Motor neuron (in vitro differentiated cells): ENCODE results near the gene PRKAR2A. TPM values are rescaled to one million over a fixed set of nuclear protein-coding genes. Genes with fewer than 3 reads are reported as not detected.

Experiments used
- ATAC-seq, 8 experiments: fragments of 200-7000 bp; cut with Tn5 transposase; replicated peaks in 6 of 8; 2 replicates each; pipeline ENCODE4 v1.8.0; 2021; ENCODE audit warnings: mild to moderate bottlenecking in 8 of 8, moderate library complexity in 8 of 8
- H3K27ac ChIP-seq, 2 donors: fragments of 250-450 bp; sonication (Bioruptor Pico); 2 replicates each; pipeline ENCODE4 v1.9.0; 2021; ENCODE audit warnings: antibody characterized with exemption in 2 of 2, mild to moderate bottlenecking in 2 of 2, moderate library complexity in 1 of 2
- H3K4me1 ChIP-seq, 2 donors: fragments of 250-450 bp; sonication (Bioruptor Pico); replicated peaks in 1 of 2; 2 replicates each; pipeline ENCODE4 v1.6.1; 2021; ENCODE audit warnings: antibody characterized with exemption in 2 of 2, mild to moderate bottlenecking in 2 of 2, moderate library complexity in 1 of 2
- H3K4me3 ChIP-seq, 5 donors: fragments of 250-450 bp; sonication (Bioruptor Pico); 2 replicates each; pipeline ENCODE4 v1.9.0; 2021; ENCODE audit warnings: antibody characterized with exemption in 5 of 5, mild to moderate bottlenecking in 5 of 5, moderate library complexity in 4 of 5
- WGBS, 10 experiments: fragments of 450-650 bp; shearing (Covaris generic); methylation state at CpG; one replicate each; pipeline ENCODE4 v1.0.0; 2022; 5-methylcytosine and 5-hydroxymethylcytosine counted together
- in situ Hi-C, 9 experiments: fragments of 400-800 bp; cut with MboI; loops; one replicate each; pipeline ENCODE4 v1.15.0; 2021; ENCODE audit warnings: low sequenced_read_pairs in 9 of 9, low pct_unique_long_range_greater_than_20kb in 2 of 9; ENCODE audit not compliant: unreplicated experiment in 9 of 9
- total RNA-seq, 8 experiments: library from RNA; unstranded; fragments of 300-600 nt; gene quantifications; 2 replicates each; pipeline versions ENCODE4 v1.2.3 to v1.2.4, GENCODE V29; 2022

PRKAR2A gene
- total RNA-seq, 8 experiments from 2014 or later: 20.2 to 51.9 (median 41.5) TPM

DNA sequence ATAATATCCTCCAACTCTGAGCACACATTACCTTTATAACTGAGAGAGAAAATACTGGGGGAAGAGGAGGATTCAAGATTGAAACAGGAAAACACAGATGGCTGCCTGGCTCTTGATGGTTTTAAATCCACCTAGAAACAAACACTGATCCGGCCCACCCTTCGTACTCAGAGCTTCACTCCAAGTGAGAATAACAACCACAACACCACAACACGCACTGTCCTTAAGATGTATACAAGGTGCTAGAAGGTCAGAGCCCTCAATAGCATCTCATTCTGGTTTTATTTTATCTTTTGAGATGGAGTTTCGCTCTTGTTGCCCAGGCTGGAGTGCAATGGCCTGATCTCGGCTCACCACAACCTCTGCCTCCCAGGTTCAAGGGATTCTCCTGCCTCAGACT lies 140.5 kb downstream of the PRKAR2A start:
- no peak for ATAC-seq
- WGBS, 10 experiments: 87 to 100% (median 97%) methylated on average over 1 to 5 of the region's 5 CpGs; no CpG with 5 or more reads in 3 of the 10 experiments
- in situ Hi-C loops: no loop called here
- no peak overlapping the region for H3K4me3 ChIP-seq
- no peak overlapping the region for H3K27ac ChIP-seq
- no peaks in the 10 kb centered on the region for H3K4me1 ChIP-seq

DNA sequence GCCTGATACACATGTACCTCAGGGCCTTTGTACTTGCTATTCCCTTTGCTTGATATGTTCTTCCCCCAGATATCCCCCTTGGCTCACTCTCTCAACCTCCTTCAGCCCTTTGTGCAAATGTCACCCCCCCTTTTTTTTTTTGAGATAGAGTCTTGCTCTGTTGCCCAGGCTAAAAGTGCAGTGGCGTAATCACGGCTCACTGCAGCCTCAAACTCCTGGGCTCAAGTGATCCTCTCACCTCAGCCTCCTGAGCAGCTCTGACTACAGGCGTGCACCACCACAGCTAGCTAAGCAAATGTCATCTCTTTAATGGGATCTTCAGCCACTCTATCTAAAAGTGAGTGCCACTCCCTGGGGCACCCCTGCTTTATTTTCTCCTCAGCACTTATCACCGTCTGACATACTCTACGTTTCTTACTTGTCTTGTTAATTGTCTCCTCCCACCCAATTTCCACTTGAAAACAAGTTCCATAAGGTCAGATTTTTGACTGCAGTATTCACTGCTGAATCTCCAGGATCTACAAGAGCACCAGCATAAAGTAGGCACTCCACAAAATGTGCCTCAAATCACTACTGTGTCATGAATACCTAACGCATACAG lies 145.3 kb downstream of the PRKAR2A start:
- ATAC-seq: peak in 2 of 8 experiments; percentile 16 to 42

GRCh38 chr3:48700731-48701405 lies 146.8 kb downstream of the PRKAR2A start:
- 59 to 100% (median 97%) methylated on average over 3 to 8 of the region's 11 CpGs; no CpG with 5 or more reads in 4 of the 10 experiments for WGBS, 10 experiments
- Histone ChIP-seq H3K27ac (no peak overlapping the region), H3K4me3 (no peak overlapping the region), H3K4me1 (peaks cover 0 to 3% of the 10 kb centered on the region in 2 donors)
- peak in 4 of 8 experiments; percentile 17 to 83 (median 58) for ATAC-seq
- in situ Hi-C loops: no loop called here

More for the DNA sequence above, 145.3 kb downstream of the PRKAR2A start:
- Histone ChIP-seq H3K27ac (no peak overlapping the region), H3K4me3 (no peak overlapping the region), H3K4me1 (peaks cover 0 to 2% of the 10 kb centered on the region in 2 donors)
- 70 to 100% (median 78%) methylated on average over 1 to 4 of the region's 6 CpGs; no CpG with 5 or more reads in 1 of the 10 experiments for WGBS, 10 experiments
- in situ Hi-C loops: no loop called here

DNA sequence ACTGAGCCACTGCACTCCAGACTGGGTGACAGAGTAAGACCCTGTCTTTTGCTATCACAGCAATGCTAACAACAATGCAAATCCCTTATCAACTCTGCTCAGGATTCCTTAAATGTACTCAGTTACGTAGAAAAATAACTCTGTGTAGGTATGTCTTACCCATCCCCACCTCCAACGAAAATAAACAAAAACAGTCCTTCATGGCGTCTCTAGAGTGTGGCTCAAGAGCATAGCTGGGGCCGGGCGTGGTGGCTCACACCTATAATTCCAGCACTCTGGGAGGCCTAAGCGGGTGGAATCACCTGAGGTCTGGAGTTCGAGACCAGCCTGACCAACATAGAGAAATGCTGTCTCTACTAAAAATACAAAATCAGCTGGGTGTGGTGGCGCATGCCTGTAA lies 148.8 kb downstream of the PRKAR2A start:
- WGBS, 10 experiments: 86 to 100% (median 100%) methylated on average over 1 to 7 of the region's 8 CpGs; no CpG with 5 or more reads in 2 of the 10 experiments
- Histone ChIP-seq H3K4me3 (no peak overlapping the region), H3K4me1 (peaks cover 14 to 18% of the 10 kb centered on the region in 2 donors), H3K27ac (no peak overlapping the region)
- in situ Hi-C loops: no loop called here
- no peak for ATAC-seq

DNA sequence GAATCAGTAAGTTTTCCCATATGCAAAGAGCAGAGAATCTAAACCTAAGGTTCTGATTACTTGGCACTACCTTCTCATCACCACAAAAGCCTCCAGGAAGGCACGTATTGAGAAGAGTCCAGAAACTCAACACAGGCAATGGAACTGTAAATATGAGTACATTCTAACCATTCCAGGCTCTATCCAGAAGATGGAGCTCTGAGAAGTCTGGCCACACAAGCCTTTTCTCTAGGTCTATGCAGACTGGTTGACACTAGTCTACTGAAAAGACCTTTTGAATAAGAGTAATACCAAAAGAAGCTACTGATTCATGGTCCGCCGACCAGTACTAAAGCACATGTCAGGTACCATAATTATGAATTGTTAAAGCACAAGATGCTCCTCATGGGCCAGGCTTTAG lies 149.7 kb downstream of the PRKAR2A start:
- no peak overlapping the region for H3K27ac ChIP-seq
- in situ Hi-C loops: no loop called here
- H3K4me3 ChIP-seq: no peak overlapping the region
- WGBS, 10 experiments: 80 to 100% (median 91%) methylated on average over 1 to 3 of the region's 3 CpGs; no CpG with 5 or more reads in 4 of the 10 experiments
- no peak for ATAC-seq
- H3K4me1 ChIP-seq: peaks cover 14 to 18% of the 10 kb centered on the region in 2 donors

DNA sequence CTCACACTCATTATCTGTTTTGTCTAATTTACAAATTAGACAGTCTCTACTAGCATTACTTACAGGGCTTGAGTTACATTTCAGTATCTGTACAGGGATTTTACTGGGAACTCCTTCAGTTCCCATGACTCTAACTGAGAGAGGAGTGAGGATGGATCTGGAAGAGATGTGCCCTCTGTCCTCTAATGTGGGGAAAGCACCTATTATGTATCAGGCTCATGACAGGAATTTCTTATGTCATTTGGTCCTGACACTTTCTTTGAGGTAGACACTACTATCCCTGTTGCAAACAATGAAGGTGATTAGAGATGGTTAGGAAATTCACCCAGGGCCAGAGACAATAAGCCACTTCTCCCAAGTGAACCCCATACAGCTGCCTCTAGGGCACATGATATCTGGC lies 151.1 kb downstream of the PRKAR2A start:
- Histone ChIP-seq H3K4me1 (peaks cover 14 to 18% of the 10 kb centered on the region in 2 donors), H3K27ac (no peak overlapping the region), H3K4me3 (no peak overlapping the region)
- in situ Hi-C loops: no loop called here
- ATAC-seq: no peak

Other genes with a start within 250 kb of the PRKAR2A start
- 100 to 1,000 TPM; 184 to 306 (median 226) TPM for gene UQCRC1, start 238.2 kb downstream of the PRKAR2A start, total RNA-seq
- not detected for gene TMEM89, start 226.1 kb downstream of the PRKAR2A start, total RNA-seq
- 10 to 100 TPM in 4 of 8 experiments, 1 to 10 TPM in 4; 7.1 to 27.0 (median 10.1) TPM for gene SLC26A6, start 212.4 kb downstream of the PRKAR2A start, total RNA-seq
- 10 to 100 TPM in 5 of 8 experiments, 1 to 10 TPM in 2, under 1 TPM in 1; 0.97 to 53.4 (median 23.0) TPM for gene CELSR3, start 185.0 kb downstream of the PRKAR2A start, total RNA-seq
- gene NCKIPSD, start 162.0 kb downstream of the PRKAR2A start, total RNA-seq: 10 to 100 TPM in 7 of 8 experiments, 1 to 10 TPM in 1; 9.8 to 22.4 (median 13.6) TPM
- gene IP6K2, start 130.7 kb downstream of the PRKAR2A start, total RNA-seq: 100 to 1,000 TPM in 7 of 8 experiments, 10 to 100 TPM in 1; 81.9 to 215 (median 154) TPM
- 10 to 100 TPM in 7 of 8 experiments, 1 to 10 TPM in 1; 7.8 to 22.6 (median 17.9) TPM for gene SLC25A20, start 51.0 kb upstream of the PRKAR2A start, total RNA-seq
- 100 to 1,000 TPM in 2 of 8 experiments, 10 to 100 TPM in 6; 42.4 to 111 (median 68.1) TPM for gene ARIH2, start 71.0 kb upstream of the PRKAR2A start, total RNA-seq
- 10 to 100 TPM in 7 of 8 experiments, 1 to 10 TPM in 1; 4.9 to 94.0 (median 29.6) TPM for gene P4HTM, start 142.4 kb upstream of the PRKAR2A start, total RNA-seq
- 100 to 1,000 TPM in 5 of 8 experiments, 10 to 100 TPM in 3; 52.2 to 209 (median 110) TPM for gene WDR6, start 159.5 kb upstream of the PRKAR2A start, total RNA-seq
- 10 to 100 TPM; 13.9 to 56.7 (median 26.2) TPM for gene DALRD3, start 170.7 kb upstream of the PRKAR2A start, total RNA-seq
- gene NDUFAF3, start 174.2 kb upstream of the PRKAR2A start, total RNA-seq: 100 to 1,000 TPM in 2 of 8 experiments, 10 to 100 TPM in 6; 36.3 to 102 (median 70.3) TPM
- 100 to 1,000 TPM; 175 to 414 (median 331) TPM for gene IMPDH2, start 181.5 kb upstream of the PRKAR2A start, total RNA-seq
- gene QRICH1, start 246.2 kb upstream of the PRKAR2A start, total RNA-seq: 10 to 100 TPM; 41.4 to 95.3 (median 71.4) TPM